ENCODE data around the gene ANKRD50. TPM values are rescaled to one million over a fixed set of nuclear protein-coding genes. Genes with fewer than 3 reads are reported as not detected.

Gene ANKRD50, protein sequence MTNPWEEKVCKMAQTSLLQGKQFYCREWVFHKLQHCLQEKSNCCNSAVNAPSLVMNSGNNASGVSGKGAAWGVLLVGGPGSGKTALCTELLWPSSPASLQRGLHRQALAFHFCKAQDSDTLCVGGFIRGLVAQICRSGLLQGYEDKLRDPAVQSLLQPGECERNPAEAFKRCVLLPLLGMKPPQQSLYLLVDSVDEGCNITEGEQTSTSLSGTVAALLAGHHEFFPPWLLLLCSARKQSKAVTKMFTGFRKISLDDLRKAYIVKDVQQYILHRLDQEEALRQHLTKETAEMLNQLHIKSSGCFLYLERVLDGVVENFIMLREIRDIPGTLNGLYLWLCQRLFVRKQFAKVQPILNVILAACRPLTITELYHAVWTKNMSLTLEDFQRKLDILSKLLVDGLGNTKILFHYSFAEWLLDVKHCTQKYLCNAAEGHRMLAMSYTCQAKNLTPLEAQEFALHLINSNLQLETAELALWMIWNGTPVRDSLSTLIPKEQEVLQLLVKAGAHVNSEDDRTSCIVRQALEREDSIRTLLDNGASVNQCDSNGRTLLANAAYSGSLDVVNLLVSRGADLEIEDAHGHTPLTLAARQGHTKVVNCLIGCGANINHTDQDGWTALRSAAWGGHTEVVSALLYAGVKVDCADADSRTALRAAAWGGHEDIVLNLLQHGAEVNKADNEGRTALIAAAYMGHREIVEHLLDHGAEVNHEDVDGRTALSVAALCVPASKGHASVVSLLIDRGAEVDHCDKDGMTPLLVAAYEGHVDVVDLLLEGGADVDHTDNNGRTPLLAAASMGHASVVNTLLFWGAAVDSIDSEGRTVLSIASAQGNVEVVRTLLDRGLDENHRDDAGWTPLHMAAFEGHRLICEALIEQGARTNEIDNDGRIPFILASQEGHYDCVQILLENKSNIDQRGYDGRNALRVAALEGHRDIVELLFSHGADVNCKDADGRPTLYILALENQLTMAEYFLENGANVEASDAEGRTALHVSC (N-terminal part only)
- total RNA-seq = 59.8 and 66.8 TPM in 2 replicates

DNA sequence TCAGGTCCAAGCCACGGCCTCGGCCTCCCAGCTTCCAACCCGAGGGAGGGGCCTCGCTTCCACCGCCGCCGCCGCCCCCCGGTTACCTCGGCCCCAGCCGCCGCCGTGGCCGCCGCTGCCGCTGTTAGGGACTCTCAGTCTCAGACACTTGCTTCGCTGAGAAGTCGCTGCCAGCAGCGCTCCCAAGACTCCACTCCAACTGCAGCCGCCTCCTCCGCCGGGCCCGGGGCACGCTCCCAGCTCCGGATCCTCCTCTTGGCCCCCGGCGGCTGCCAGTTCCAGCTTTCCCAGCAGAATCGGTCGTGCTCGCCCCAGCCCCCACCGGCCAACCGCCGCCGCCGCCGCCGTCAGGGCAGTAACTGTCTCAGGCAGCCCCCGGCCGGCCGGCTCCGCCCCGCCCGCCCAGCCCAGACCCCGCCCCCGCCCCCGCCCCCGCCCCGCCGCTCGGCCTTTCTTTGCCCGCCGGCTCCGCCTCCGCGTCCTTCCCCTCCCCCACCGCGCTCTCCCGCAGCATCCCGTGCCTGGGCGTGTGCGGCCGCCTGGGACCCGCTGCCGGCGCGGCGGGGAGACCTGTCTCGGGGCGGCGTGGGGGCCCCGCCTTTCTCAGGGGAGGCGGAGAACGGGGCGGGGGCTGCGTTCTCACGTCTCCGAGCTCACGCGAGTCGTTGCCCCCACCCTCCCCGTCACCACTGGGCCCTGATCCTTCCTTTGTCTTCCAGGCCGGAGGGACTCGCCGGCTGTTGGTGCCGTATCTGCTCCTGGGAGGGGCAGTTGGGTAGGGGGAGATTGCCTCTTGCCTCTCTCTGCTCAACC is at the start of gene ANKRD50:
ANKRD50 (minus strand) TSS at position 361 of the 813 bp plus-strand sequence. CDS start 2,221 bp downstream, outside the sequence.

